Measurements from ENCODE around the gene PECR. TPM values are rescaled to one million over a fixed set of nuclear protein-coding genes. Genes with fewer than 3 reads are reported as not detected.
A peak's percentile ranks its signal among the peaks of the same experiment; 100 is the strongest.

PECR gene
- total RNA-seq, 1 donor from 2014 or later = 18.9 TPM

GRCh38 chr2:216075510-216076485 lies 5.8 kb downstream of the PECR start:
- no peak for TF ChIP-seq CTCF (IDR thresholded peaks at IDR 0.05)
- DNase-seq (no peak), ATAC-seq (peak; percentile 50)

GRCh38 chr2:216074794-216075193 lies 6.8 kb downstream of the PECR start:
- Histone ChIP-seq H3K4me1 (no peaks in the 10 kb centered on the region), H3K36me3 (no peaks in the 10 kb centered on the region), H3K27ac (no peak overlapping the region), H3K9me3 (no peaks in the 10 kb centered on the region), H3K4me3 (no peak overlapping the region), H3K27me3 (no peaks in the 10 kb centered on the region)
- TF ChIP-seq CTCF (IDR thresholded peaks at IDR 0.05) = no peak
- ATAC-seq (no peak), DNase-seq (no peak)
- intact Hi-C loops (cut with DNase I) = no loop called here

More at GRCh38 chr2:216075510-216076485, 5.8 kb downstream of the PECR start:
- intact Hi-C loops (cut with DNase I) = no loop called here
- Histone ChIP-seq H3K36me3 (no peaks in the 10 kb centered on the region), H3K4me1 (peaks cover 5% of the 10 kb centered on the region), H3K27me3 (no peaks in the 10 kb centered on the region), H3K27ac (no peak overlapping the region), H3K4me3 (no peak overlapping the region), H3K9me3 (no peaks in the 10 kb centered on the region)

- no peak overlapping the region for H3K4me3 ChIP-seq
- H3K27me3 ChIP-seq = no peaks in the 10 kb centered on the region
- DNase-seq (no peak), ATAC-seq (no peak)
- no peaks in the 10 kb centered on the region for H3K36me3 ChIP-seq
- TF ChIP-seq CTCF (IDR thresholded peaks at IDR 0.05) = no peak
- H3K9me3 ChIP-seq = no peaks in the 10 kb centered on the region
- H3K27ac ChIP-seq = no peak overlapping the region
- intact Hi-C loops (cut with DNase I) = no loop called here
- H3K4me1 ChIP-seq = no peaks in the 10 kb centered on the region
These were observed 7.2 kb downstream of the PECR start for GRCh38 chr2:216074380-216074779.

GRCh38 chr2:216073773-216074172 lies 7.8 kb downstream of the PECR start:
- Histone ChIP-seq H3K9me3 (no peaks in the 10 kb centered on the region), H3K4me1 (no peaks in the 10 kb centered on the region), H3K27me3 (no peaks in the 10 kb centered on the region), H3K36me3 (no peaks in the 10 kb centered on the region), H3K4me3 (no peak overlapping the region), H3K27ac (no peak overlapping the region)
- TF ChIP-seq CTCF (IDR thresholded peaks at IDR 0.05) = no peak
- DNase-seq = no peak
- intact Hi-C loops (cut with DNase I) = no loop called here
- ATAC-seq = no peak

GRCh38 chr2:216072473-216072872 lies 9.1 kb downstream of the PECR start:
- H3K4me1 ChIP-seq = no peaks in the 10 kb centered on the region
- H3K27me3 ChIP-seq = no peaks in the 10 kb centered on the region
- H3K9me3 ChIP-seq = no peaks in the 10 kb centered on the region
- H3K4me3 ChIP-seq = no peak overlapping the region
- intact Hi-C loops (cut with DNase I) = no loop called here
- no peaks in the 10 kb centered on the region for H3K36me3 ChIP-seq
- H3K27ac ChIP-seq = no peak overlapping the region
- no peak for ATAC-seq
- DNase-seq = no peak
- no peak for TF ChIP-seq CTCF (IDR thresholded peaks at IDR 0.05)

All from upper lobe of right lung (tissue), 1 donor.